Caco-2 (cell line): ENCODE data around the gene TMEM209. TPM values are rescaled to one million over a fixed set of nuclear protein-coding genes. Genes with fewer than 3 reads are reported as not detected.

Source experiments
- BruUV-seq: library from RNA; stranded (reverse); fragments of 400-500 nt; replicated peaks from 2 replicates; lab custom pipeline; 2021; lab: Mats Ljungman, UMichigan
- CTCF ChIA-PET: fragments of 300-600 bp; sonication (Branson Sonifier 250); formaldehyde crosslinking; loops from one replicate; lab custom pipeline; 2022; ENCODE audit warnings: antibody characterized with exemption; lab: Charles Lee
- POLR2A ChIA-PET: fragments of 300-600 bp; sonication (Branson Sonifier 250); formaldehyde crosslinking; loops from one replicate; lab custom pipeline; 2022; ENCODE audit warnings: antibody characterized with exemption; lab: Charles Lee
- DNase-seq, 2 experiments: peaks; one replicate each; pipeline versions ENCODE4 v3.0.0 to v3.0.0-alpha.2; 2020 to 2022
- H3K27me3 ChIP-seq: replicated peaks from 2 replicates; pipeline ENCODE4 v1.6.0; 2011; ENCODE audit warnings: low read length; ENCODE audit not compliant: control insufficient read depth, insufficient read depth
- H3K36me3 ChIP-seq: 2 replicates; pipeline ENCODE4 v1.5.1; 2011; ENCODE audit warnings: low read length; ENCODE audit not compliant: control insufficient read depth, insufficient read depth
- H3K4me1 ChIP-seq: fragments of 250-450 bp; sonication (Bioruptor Pico); 2 replicates; pipeline ENCODE4 v1.5.1; 2020; ENCODE audit warnings: mild to moderate bottlenecking
- H3K4me3 ChIP-seq: 2 replicates; pipeline ENCODE4 v1.5.1; 2011; ENCODE audit warnings: low read depth, mild to moderate bottlenecking, control low read depth, low read length
- H3K9me3 ChIP-seq: fragments of 250-450 bp; sonication (Bioruptor Pico); 2 replicates; pipeline ENCODE4 v1.5.1; 2020; ENCODE audit warnings: mild to moderate bottlenecking, moderate library complexity
- H3K27ac Mint-ChIP-seq: one replicate; pipeline ENCODE4 v1.8.0; 2022; ENCODE audit warnings: mixed read lengths; ENCODE audit not compliant: unreplicated experiment
- H3K27me3 Mint-ChIP-seq: one replicate; pipeline ENCODE4 v1.8.0; 2022; ENCODE audit warnings: mixed read lengths; ENCODE audit not compliant: insufficient read depth, unreplicated experiment
- H3K36me3 Mint-ChIP-seq: one replicate; pipeline ENCODE4 v1.8.0; 2022; ENCODE audit warnings: mild to moderate bottlenecking, mixed read lengths; ENCODE audit not compliant: insufficient read depth, unreplicated experiment
- H3K4me1 Mint-ChIP-seq: one replicate; pipeline ENCODE4 v1.8.0; 2022; ENCODE audit warnings: low read depth, mixed read lengths; ENCODE audit not compliant: unreplicated experiment
- H3K4me3 Mint-ChIP-seq: one replicate; pipeline ENCODE4 v1.8.0; 2022; ENCODE audit warnings: mild to moderate bottlenecking, moderate library complexity, mixed read lengths; ENCODE audit not compliant: unreplicated experiment
- H3K9me3 Mint-ChIP-seq: one replicate; pipeline ENCODE4 v1.8.0; 2022; ENCODE audit warnings: mixed read lengths; ENCODE audit not compliant: unreplicated experiment
- intact Hi-C: fragments of 100-400 bp; cut with micrococcal nuclease; formaldehyde crosslinking; loops from one replicate; pipeline ENCODE4 v1.10.0; 2022; ENCODE audit not compliant: unreplicated experiment
- total RNA-seq: library from RNA; stranded (reverse); gene quantifications from 2 replicates; pipeline ENCODE4 v1.2.3, GENCODE V29; 2022
- TF ChIP-seq, protein P1 (sequence below), 2 experiments: fragments of 200-600 bp in 1 of 2; IDR thresholded peaks; 1 replicate in 1 of 2; 2 replicates in 1 of 2; pipeline versions ENCODE4 v1.5.1 to v1.8.0; 2011 to 2022; ENCODE audit warnings: antibody characterized with exemption in 1 of 2, control low read depth in 1 of 2, inconsistent platforms in 1 of 2, low read depth in 1 of 2, low read length in 1 of 2, mild to moderate bottlenecking in 1 of 2, moderate library complexity in 1 of 2; ENCODE audit not compliant: insufficient read depth in 1 of 2, severe bottlenecking in 1 of 2, unreplicated experiment in 1 of 2

TMEM209 gene
- total RNA-seq, 1 experiment from 2014 or later: 34.5 TPM

DNA sequence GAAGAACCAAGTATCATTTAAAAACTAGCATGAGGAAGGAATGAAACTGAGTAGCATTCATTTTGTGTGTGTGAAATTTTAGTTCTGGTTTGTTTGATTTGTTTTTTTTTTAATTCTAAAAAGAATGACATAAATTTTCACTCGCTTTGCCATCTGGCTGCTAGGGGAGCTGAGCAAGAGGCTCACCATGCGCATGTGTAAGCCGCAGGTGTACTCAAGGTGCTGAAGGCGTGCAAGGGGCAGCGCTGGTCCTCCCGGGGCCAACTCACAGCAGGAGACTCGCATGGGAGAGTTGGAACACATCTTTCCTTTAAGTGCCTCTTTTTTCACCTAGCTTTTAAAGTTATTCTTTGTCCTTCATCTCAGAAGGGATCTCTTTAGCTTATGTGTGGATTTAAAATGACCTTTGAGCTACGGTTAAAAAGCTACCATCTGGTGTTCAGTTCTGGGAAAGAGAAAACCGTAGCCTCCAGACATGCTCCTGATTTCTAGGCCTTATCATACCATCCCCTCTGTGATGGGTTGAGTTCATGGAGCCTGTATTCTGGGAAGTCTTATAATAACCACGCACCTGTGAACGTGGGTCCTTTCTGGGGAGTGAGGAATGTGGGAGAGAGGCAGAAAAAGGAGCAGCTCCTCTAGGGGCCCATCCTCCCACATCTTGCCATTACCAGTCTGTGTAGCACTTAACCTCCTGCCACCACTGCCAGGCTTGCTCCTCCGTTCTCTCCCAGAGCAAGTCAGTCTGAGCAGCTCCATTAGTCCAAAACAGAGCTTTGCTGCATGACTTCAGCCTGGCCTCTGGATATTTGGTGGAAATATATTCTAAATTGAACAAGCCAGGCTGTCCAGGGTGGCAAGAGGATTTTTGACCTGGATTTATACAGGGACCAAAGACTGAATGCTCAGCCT lies 73.0 kb downstream of the TMEM209 start:
- Histone ChIP-seq H3K27me3 (no peaks in the 10 kb centered on the region), H3K4me3 (no peak overlapping the region), H3K4me1 (no peaks in the 10 kb centered on the region), H3K36me3 (peaks cover 2% of the 10 kb centered on the region), H3K9me3 (no peaks in the 10 kb centered on the region)
- Mint-ChIP-seq H3K27me3 (no peaks in the 10 kb centered on the region), H3K36me3 (peaks cover 23% of the 10 kb centered on the region), H3K4me3 (no peak overlapping the region), H3K4me1 (no peaks in the 10 kb centered on the region), H3K9me3 (no peaks in the 10 kb centered on the region), H3K27ac (no peak overlapping the region)
- ChIA-PET POLR2A (no interaction called here), CTCF (interaction anchor here (0.5 kb wide), 1 partner anchor 39 kb away, joined by 3 read pairs; no protein-coding TSS in a partner anchor)
- DNase-seq: no peak
- intact Hi-C loops: no loop called here
- TF ChIP-seq, protein P1, sequence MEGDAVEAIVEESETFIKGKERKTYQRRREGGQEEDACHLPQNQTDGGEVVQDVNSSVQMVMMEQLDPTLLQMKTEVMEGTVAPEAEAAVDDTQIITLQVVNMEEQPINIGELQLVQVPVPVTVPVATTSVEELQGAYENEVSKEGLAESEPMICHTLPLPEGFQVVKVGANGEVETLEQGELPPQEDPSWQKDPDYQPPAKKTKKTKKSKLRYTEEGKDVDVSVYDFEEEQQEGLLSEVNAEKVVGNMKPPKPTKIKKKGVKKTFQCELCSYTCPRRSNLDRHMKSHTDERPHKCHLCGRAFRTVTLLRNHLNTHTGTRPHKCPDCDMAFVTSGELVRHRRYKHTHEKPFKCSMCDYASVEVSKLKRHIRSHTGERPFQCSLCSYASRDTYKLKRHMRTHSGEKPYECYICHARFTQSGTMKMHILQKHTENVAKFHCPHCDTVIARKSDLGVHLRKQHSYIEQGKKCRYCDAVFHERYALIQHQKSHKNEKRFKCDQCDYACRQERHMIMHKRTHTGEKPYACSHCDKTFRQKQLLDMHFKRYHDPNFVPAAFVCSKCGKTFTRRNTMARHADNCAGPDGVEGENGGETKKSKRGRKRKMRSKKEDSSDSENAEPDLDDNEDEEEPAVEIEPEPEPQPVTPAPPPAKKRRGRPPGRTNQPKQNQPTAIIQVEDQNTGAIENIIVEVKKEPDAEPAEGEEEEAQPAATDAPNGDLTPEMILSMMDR (IDR thresholded peaks at IDR 0.05; ENCODE audit: insufficient read depth in 1 of 2, low read depth in 1 of 2, low read length in 1 of 2, severe bottlenecking in 1 of 2, unreplicated experiment in 1 of 2): no peak
- no TSS peak for BruUV-seq

DNA sequence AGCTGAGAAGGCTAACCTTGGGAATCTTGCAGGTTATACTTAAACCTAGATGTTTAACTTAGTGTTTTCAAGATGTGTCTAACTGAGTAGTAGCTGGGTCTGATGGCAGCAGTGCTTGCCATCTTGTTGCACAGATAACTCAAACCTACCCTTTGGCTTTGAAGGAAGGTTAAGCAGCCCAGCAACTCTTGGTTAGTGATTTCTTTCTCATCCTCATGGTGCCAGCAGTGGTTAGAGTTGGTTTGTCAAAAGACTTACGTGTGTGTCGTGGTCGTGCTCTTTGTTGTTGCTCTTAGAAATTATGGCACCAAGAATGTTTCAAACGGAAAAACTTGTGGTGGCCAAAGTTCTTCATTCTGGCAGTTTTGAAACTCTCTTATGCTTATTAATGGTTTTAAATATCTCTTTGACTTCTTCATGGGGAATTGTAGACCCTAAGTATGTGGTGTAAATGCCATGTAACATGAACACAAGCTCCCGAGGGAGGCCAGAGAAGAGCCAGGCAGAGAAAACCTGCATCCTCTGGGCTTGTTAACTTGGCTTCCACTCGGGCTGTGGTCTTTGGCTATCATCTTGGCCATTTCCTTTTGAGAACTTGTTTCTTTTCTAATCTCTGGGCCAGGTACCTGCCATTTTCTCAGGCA lies 73.9 kb downstream of the TMEM209 start:
- Histone ChIP-seq H3K4me1 (no peaks in the 10 kb centered on the region), H3K27me3 (no peaks in the 10 kb centered on the region), H3K9me3 (no peaks in the 10 kb centered on the region), H3K4me3 (no peak overlapping the region), H3K36me3 (peaks cover 2% of the 10 kb centered on the region)
- peaks cover 28% of the 10 kb centered on the region for H3K36me3 Mint-ChIP-seq
- intact Hi-C loops: no loop called here
- H3K27ac Mint-ChIP-seq: no peak overlapping the region
- DNase-seq: no peak
- CTCF ChIA-PET: interaction anchor here (0.5 kb wide), 1 partner anchor 40 kb away, joined by 3 read pairs; no protein-coding TSS in a partner anchor
- no peaks in the 10 kb centered on the region for H3K4me1 Mint-ChIP-seq
- no peaks in the 10 kb centered on the region for H3K9me3 Mint-ChIP-seq
- TF ChIP-seq, protein P1 (IDR thresholded peaks at IDR 0.05; ENCODE audit: insufficient read depth in 1 of 2, low read depth in 1 of 2, low read length in 1 of 2, severe bottlenecking in 1 of 2, unreplicated experiment in 1 of 2): no peak
- no peak overlapping the region for H3K4me3 Mint-ChIP-seq
- POLR2A ChIA-PET: no interaction called here
- no TSS peak for BruUV-seq
- H3K27me3 Mint-ChIP-seq: no peaks in the 10 kb centered on the region

DNA sequence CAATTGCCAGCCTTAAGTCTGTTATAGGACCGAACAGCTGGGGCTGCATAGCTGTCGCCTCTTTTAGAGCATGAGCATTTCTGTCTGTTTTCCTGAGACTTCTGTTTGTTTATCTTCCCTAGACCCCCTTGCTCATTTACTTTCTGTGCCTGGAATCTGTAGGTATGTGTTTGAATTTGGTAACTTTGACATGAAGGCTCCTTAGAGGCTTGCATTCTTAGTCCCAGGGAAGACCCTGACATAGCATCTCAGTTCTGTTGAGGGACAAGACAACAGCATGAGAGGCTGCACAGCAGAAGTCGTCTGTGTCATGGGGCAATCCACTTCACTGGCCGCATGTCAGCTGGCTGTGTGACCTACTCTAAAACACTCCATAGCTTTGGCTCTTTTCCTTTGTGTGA lies 76.2 kb downstream of the TMEM209 start:
- H3K27me3 ChIP-seq: no peaks in the 10 kb centered on the region
- POLR2A ChIA-PET: no interaction called here
- Mint-ChIP-seq H3K27me3 (no peaks in the 10 kb centered on the region), H3K4me3 (no peak overlapping the region), H3K9me3 (no peaks in the 10 kb centered on the region), H3K27ac (no peak overlapping the region), H3K4me1 (no peaks in the 10 kb centered on the region), H3K36me3 (peaks cover 38% of the 10 kb centered on the region)
- intact Hi-C loops: no loop called here
- no TSS peak for BruUV-seq
- TF ChIP-seq, protein P1 (IDR thresholded peaks at IDR 0.05; ENCODE audit: insufficient read depth in 1 of 2, low read depth in 1 of 2, low read length in 1 of 2, severe bottlenecking in 1 of 2, unreplicated experiment in 1 of 2): no peak
- CTCF ChIA-PET: no interaction called here
- peaks cover 3% of the 10 kb centered on the region for H3K36me3 ChIP-seq
- no peak for DNase-seq
- no peak overlapping the region for H3K4me3 ChIP-seq
- no peaks in the 10 kb centered on the region for H3K9me3 ChIP-seq
- H3K4me1 ChIP-seq: no peaks in the 10 kb centered on the region
